Measurements from ENCODE around the gene TRMT44.

TRMT44 gene

DNA sequence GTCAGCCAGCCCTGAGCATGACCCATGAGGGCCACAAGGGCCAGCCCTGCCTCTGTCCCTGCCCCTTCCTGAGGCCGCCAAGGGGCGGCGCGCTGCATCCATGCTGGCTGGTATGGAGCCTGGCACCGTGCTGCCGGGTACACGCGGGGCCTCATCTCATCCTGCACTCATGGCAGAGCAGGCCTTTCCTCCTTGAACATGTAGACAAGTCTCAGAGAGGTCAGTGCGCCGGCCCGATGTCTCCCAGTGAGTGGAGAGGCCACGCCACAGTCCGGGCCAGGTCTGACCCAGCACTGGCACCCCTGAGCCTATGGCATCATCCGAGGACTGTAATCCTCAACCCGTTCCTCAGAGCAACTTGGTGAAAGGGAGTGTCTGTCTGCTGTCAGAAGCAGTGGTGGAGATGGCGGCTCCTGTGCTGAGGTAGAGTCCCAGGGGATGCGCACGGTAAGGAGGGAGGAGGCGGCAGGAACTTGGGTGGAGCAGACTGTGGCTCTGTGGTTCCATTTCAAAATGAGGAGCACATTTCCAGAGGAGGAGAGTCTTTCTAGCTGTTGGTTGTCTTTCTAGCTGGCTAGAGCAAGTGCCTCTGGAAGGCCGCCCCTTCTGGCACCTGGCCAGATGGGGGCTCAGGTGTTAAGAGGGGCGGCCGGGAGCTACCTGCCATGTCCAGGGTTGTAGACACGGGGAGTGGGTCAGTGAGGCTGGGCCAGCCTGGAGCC is 32.8 kb downstream of the TRMT44 start:
- ATAC-seq (ENCODE audit: low read depth) (no peak), DNase-seq (ENCODE audit: low spot score) (no peak)
- no peaks in the 10 kb centered on the region for H3K4me1 ChIP-seq (ENCODE audit: insufficient read depth, poor library complexity, severe bottlenecking)
- H3K27me3 ChIP-seq (ENCODE audit: insufficient read depth, poor library complexity, severe bottlenecking): no peaks in the 10 kb centered on the region
- H3K4me3 ChIP-seq (ENCODE audit: severe bottlenecking): no peak overlapping the region
- H3K36me3 ChIP-seq (ENCODE audit: low read depth): peaks cover 10% of the 10 kb centered on the region
- H3K27ac ChIP-seq (ENCODE audit: poor library complexity, severe bottlenecking): no peak overlapping the region
- no peaks in the 10 kb centered on the region for H3K9me3 ChIP-seq (ENCODE audit: severe bottlenecking)
- TF ChIP-seq, protein P1, sequence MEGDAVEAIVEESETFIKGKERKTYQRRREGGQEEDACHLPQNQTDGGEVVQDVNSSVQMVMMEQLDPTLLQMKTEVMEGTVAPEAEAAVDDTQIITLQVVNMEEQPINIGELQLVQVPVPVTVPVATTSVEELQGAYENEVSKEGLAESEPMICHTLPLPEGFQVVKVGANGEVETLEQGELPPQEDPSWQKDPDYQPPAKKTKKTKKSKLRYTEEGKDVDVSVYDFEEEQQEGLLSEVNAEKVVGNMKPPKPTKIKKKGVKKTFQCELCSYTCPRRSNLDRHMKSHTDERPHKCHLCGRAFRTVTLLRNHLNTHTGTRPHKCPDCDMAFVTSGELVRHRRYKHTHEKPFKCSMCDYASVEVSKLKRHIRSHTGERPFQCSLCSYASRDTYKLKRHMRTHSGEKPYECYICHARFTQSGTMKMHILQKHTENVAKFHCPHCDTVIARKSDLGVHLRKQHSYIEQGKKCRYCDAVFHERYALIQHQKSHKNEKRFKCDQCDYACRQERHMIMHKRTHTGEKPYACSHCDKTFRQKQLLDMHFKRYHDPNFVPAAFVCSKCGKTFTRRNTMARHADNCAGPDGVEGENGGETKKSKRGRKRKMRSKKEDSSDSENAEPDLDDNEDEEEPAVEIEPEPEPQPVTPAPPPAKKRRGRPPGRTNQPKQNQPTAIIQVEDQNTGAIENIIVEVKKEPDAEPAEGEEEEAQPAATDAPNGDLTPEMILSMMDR (IDR thresholded peaks at IDR 0.05; ENCODE audit: poor library complexity, severe bottlenecking): no peak

DNA sequence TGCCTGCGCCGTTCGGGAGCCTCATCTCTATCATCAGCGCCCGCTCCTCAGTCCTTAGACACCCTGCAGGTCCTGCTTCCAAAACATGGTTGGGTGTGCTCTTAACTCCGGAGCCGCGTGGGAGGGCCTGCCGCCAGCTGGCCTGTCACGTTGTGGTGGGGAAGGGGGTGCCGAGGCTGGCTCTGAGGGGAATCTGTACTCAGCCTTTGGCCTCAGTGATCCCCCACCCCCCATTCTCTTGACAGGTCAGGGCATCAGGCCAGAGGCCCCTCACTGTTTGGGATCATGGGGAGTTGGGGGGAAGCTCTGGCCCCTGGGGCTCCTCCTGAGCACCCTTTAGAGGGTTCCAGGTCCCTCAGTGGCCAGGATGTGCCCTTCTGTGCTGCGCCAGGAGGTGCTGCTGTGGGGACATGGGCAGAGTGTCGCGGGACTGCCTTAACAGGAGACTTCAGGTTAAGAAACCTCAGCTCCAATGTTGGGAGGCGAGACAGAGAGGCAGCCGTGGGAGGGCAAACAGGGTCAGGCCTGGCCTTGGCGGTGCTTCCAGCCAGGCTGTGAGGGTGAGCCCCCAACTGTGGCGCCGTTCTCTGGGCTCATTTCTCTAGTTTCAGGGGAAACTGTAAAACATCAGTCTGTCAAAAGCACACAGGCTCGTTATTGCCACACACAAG is 33.5 kb downstream of the TRMT44 start:
- TF ChIP-seq, protein P1 (IDR thresholded peaks at IDR 0.05; ENCODE audit: poor library complexity, severe bottlenecking): no peak
- DNase-seq (ENCODE audit: low spot score) (no peak), ATAC-seq (ENCODE audit: low read depth) (no peak)
- no peaks in the 10 kb centered on the region for H3K9me3 ChIP-seq (ENCODE audit: severe bottlenecking)
- H3K4me1 ChIP-seq (ENCODE audit: insufficient read depth, poor library complexity, severe bottlenecking): no peaks in the 10 kb centered on the region
- no peak overlapping the region for H3K27ac ChIP-seq (ENCODE audit: poor library complexity, severe bottlenecking)
- H3K4me3 ChIP-seq (ENCODE audit: severe bottlenecking): no peak overlapping the region
- no peaks in the 10 kb centered on the region for H3K27me3 ChIP-seq (ENCODE audit: insufficient read depth, poor library complexity, severe bottlenecking)
- peaks cover 4% of the 10 kb centered on the region for H3K36me3 ChIP-seq (ENCODE audit: low read depth)

DNA sequence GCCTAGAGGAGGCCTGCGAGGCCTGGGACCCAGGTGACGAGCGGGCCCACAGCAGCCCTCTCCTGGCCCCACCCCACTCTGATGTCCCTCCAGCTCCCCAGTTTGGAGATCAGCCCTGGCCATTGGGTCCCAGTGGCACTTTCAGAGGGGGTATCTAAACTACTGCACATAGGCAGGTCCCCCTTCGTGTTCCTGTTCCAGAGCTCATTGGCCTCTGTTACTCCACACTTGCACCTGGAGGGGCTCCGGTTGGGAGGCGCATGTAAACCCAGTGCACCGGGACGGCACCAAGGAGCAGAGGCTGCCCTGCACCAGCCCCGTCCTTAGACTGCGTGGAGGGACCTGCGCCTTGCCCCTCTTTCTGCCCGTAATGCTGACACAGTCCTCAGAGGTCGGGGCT is 34.3 kb downstream of the TRMT44 start:
- H3K27ac ChIP-seq (ENCODE audit: poor library complexity, severe bottlenecking): no peak overlapping the region
- no peak for ATAC-seq (ENCODE audit: low read depth)
- H3K36me3 ChIP-seq (ENCODE audit: low read depth): no peaks in the 10 kb centered on the region
- H3K4me3 ChIP-seq (ENCODE audit: severe bottlenecking): no peak overlapping the region
- H3K9me3 ChIP-seq (ENCODE audit: severe bottlenecking): no peaks in the 10 kb centered on the region
- TF ChIP-seq, protein P1 (IDR thresholded peaks at IDR 0.05; ENCODE audit: poor library complexity, severe bottlenecking): no peak
- H3K27me3 ChIP-seq (ENCODE audit: insufficient read depth, poor library complexity, severe bottlenecking): no peaks in the 10 kb centered on the region
- no peaks in the 10 kb centered on the region for H3K4me1 ChIP-seq (ENCODE audit: insufficient read depth, poor library complexity, severe bottlenecking)
- DNase-seq (ENCODE audit: low spot score): no peak

DNA sequence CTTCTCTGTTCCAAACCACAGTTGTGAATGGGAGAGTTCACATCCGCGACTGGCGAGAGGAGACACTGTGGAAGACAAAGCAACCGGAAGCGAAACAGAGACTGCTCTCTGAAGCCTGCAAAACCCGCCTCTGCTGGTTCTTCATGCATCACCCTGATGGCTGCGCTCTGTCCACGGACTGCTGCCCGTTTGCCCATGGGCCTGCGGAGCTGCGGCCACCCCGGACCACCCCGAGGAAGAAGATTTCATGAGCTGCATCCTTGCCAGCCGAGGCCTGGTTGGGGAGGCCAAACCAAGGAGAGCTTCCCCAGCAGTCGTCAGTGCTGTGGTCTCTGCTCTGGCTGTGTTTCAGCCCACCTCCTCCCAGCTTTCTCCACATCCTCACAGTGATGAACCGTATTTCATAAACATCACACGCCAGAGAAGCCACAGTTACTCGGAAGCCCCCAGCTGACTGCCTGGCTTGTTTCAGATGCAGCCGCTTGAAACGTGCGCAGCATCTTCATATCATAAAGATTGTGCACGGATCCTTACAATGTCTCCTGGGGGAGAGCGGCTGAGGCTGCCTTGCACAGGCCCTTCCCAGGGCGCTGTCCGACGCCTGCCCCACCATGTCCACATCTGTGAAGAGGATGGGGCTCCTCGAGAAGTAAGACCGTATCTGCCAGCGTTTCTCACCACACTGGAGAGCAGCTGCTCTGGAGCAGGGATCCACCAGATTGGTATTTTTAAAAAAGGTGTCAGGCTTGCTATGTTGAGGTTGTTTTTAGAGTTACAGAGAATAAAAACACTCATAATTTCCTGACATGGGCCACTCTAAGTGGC is 35.4 kb downstream of the TRMT44 start:
- ATAC-seq (ENCODE audit: low read depth) (no peak), DNase-seq (ENCODE audit: low spot score) (no peak)
- no peak overlapping the region for H3K4me3 ChIP-seq (ENCODE audit: severe bottlenecking)
- H3K36me3 ChIP-seq (ENCODE audit: low read depth): no peaks in the 10 kb centered on the region
- no peak overlapping the region for H3K27ac ChIP-seq (ENCODE audit: poor library complexity, severe bottlenecking)
- H3K9me3 ChIP-seq (ENCODE audit: severe bottlenecking): no peaks in the 10 kb centered on the region
- TF ChIP-seq, protein P1 (IDR thresholded peaks at IDR 0.05; ENCODE audit: poor library complexity, severe bottlenecking): no peak
- no peaks in the 10 kb centered on the region for H3K27me3 ChIP-seq (ENCODE audit: insufficient read depth, poor library complexity, severe bottlenecking)
- H3K4me1 ChIP-seq (ENCODE audit: insufficient read depth, poor library complexity, severe bottlenecking): no peaks in the 10 kb centered on the region
